ENCODE results near the gene PDZD2.

PDZD2 gene

DNA sequence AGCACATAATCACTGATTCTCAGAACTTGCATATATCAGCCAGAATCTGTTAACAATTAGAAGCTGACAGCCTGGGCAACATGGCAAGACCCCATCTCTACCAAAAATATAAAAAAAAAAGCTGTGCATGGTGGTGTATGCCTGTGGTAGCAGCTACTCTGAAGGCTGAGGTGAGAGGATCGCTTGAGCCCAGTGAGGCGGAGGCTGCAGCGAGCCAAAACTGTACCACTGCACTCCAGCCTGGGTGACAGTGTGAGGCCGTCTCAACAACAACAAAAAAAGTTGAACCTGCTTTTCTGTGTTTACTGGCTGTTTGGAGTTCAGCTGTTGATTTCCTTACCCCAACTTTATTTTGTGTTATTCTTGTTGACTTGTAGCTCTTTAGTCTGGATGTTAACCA lies 468.4 kb downstream of the PDZD2 start:
- no peak for TF ChIP-seq POLR2AphosphoS5 (IDR thresholded peaks at IDR 0.05; ENCODE audit: low read depth)
- TF ChIP-seq, protein P1, sequence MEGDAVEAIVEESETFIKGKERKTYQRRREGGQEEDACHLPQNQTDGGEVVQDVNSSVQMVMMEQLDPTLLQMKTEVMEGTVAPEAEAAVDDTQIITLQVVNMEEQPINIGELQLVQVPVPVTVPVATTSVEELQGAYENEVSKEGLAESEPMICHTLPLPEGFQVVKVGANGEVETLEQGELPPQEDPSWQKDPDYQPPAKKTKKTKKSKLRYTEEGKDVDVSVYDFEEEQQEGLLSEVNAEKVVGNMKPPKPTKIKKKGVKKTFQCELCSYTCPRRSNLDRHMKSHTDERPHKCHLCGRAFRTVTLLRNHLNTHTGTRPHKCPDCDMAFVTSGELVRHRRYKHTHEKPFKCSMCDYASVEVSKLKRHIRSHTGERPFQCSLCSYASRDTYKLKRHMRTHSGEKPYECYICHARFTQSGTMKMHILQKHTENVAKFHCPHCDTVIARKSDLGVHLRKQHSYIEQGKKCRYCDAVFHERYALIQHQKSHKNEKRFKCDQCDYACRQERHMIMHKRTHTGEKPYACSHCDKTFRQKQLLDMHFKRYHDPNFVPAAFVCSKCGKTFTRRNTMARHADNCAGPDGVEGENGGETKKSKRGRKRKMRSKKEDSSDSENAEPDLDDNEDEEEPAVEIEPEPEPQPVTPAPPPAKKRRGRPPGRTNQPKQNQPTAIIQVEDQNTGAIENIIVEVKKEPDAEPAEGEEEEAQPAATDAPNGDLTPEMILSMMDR (IDR thresholded peaks at IDR 0.05; ENCODE audit: insufficient read depth, low read length) = no peak
- TF ChIP-seq SPI1 (IDR thresholded peaks at IDR 0.05; ENCODE audit: borderline replicate concordance, low read depth) = no peak
- no peak for TF ChIP-seq GABPA (IDR thresholded peaks at IDR 0.05; ENCODE audit: low read depth)
- TF ChIP-seq, protein P2, sequence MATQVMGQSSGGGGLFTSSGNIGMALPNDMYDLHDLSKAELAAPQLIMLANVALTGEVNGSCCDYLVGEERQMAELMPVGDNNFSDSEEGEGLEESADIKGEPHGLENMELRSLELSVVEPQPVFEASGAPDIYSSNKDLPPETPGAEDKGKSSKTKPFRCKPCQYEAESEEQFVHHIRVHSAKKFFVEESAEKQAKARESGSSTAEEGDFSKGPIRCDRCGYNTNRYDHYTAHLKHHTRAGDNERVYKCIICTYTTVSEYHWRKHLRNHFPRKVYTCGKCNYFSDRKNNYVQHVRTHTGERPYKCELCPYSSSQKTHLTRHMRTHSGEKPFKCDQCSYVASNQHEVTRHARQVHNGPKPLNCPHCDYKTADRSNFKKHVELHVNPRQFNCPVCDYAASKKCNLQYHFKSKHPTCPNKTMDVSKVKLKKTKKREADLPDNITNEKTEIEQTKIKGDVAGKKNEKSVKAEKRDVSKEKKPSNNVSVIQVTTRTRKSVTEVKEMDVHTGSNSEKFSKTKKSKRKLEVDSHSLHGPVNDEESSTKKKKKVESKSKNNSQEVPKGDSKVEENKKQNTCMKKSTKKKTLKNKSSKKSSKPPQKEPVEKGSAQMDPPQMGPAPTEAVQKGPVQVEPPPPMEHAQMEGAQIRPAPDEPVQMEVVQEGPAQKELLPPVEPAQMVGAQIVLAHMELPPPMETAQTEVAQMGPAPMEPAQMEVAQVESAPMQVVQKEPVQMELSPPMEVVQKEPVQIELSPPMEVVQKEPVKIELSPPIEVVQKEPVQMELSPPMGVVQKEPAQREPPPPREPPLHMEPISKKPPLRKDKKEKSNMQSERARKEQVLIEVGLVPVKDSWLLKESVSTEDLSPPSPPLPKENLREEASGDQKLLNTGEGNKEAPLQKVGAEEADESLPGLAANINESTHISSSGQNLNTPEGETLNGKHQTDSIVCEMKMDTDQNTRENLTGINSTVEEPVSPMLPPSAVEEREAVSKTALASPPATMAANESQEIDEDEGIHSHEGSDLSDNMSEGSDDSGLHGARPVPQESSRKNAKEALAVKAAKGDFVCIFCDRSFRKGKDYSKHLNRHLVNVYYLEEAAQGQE (IDR thresholded peaks at IDR 0.05; ENCODE audit: insufficient replicate concordance, low read depth) = no peak
- Histone ChIP-seq H3K4me3 (replicated peaks; ENCODE audit: insufficient read depth, low read length) (no peak overlapping the region), H3K27ac (replicated peaks) (no peak overlapping the region), H3K27me3 (ENCODE audit: insufficient read depth, poor library complexity, severe bottlenecking) (no peaks in the 10 kb centered on the region)
- no peak for DNase-seq (ENCODE audit: low read depth in 1 of 2, low spot score in 1 of 2)

DNA sequence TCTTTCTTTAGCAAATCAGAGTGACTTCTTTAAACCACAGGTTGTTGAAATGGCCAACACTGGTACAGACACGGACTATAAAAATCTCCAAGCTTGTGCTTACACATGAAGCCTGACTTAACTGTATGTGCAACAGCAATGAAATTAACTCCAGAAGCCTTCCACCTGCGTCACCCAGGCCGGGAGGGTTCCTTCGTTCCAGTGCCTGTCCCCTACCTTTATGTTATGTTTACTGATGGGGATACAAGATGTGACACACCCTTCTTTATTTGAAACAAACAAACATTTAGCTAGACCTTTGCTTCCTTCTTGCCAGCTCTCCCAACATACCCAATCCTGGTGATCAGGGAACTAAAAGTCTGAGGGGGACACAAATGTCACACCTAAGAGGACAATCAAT lies 469.2 kb downstream of the PDZD2 start:
- TF ChIP-seq, protein P1 (IDR thresholded peaks at IDR 0.05; ENCODE audit: insufficient read depth, low read length) = no peak
- TF ChIP-seq GABPA (IDR thresholded peaks at IDR 0.05; ENCODE audit: low read depth) = no peak
- no peak for TF ChIP-seq POLR2AphosphoS5 (IDR thresholded peaks at IDR 0.05; ENCODE audit: low read depth)
- TF ChIP-seq, protein P2 (IDR thresholded peaks at IDR 0.05; ENCODE audit: insufficient replicate concordance, low read depth) = no peak
- no peak for TF ChIP-seq SPI1 (IDR thresholded peaks at IDR 0.05; ENCODE audit: borderline replicate concordance, low read depth)
- no peak for DNase-seq (ENCODE audit: low read depth in 1 of 2, low spot score in 1 of 2)
- Histone ChIP-seq H3K27ac (replicated peaks) (no peak overlapping the region), H3K27me3 (ENCODE audit: insufficient read depth, poor library complexity, severe bottlenecking) (no peaks in the 10 kb centered on the region), H3K4me3 (replicated peaks; ENCODE audit: insufficient read depth, low read length) (no peak overlapping the region)

DNA sequence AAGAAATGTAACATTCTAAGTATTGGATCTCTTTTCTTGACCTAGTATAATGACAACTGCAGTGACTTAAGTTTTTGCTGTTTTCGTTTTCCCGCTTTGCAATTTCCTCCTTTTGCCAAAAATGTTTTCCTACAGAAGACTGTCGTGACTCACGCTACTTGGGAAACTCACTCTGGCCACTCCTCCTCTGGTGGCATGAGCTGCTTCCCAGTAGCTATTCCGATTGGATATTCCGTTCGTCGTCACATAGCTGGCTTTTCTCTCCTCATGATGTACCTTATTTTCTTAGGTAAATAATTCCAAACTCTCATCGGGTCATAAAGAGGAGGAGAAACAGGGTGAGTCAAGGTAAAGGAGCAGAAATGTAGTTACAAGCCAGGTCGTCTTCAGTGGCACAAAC lies 470.3 kb downstream of the PDZD2 start:
- no peak for DNase-seq (ENCODE audit: low read depth in 1 of 2, low spot score in 1 of 2)
- Histone ChIP-seq H3K27ac (replicated peaks) (no peak overlapping the region), H3K27me3 (ENCODE audit: insufficient read depth, poor library complexity, severe bottlenecking) (no peaks in the 10 kb centered on the region), H3K4me3 (replicated peaks; ENCODE audit: insufficient read depth, low read length) (no peak overlapping the region)
- no peak for TF ChIP-seq GABPA (IDR thresholded peaks at IDR 0.05; ENCODE audit: low read depth)
- no peak for TF ChIP-seq SPI1 (IDR thresholded peaks at IDR 0.05; ENCODE audit: borderline replicate concordance, low read depth)

DNA sequence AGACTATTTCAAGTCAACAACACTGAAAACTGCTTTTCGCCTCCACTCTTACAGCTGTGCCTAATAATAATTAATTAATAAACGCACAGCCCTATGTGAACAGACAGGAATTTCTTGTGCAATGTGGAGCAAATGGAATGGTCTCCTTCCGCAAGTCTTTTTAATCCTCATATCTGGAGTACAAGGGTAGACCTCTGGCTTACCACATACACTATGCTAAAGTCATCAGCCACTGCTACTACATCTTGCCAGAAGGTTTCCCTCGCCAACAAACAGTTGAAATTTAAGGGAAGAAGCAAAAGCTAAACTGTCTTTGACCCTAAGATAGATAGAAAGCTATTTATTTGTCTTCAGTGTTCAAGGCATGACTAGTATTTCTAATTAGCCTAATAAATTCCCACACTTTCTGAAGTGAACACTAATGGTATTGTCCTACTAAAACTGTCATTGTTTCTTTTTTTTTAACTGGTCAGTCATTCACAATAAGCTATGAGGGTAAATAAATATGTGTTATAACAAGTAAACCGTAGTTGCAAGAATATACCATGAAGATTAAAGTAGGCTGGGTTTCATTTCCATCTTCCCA lies 471.3 kb downstream of the PDZD2 start:
- DNase-seq (ENCODE audit: low read depth in 1 of 2, low spot score in 1 of 2) = no peak
- H3K4me3 ChIP-seq (replicated peaks; ENCODE audit: insufficient read depth, low read length) = no peak overlapping the region
- TF ChIP-seq SPI1 (IDR thresholded peaks at IDR 0.05; ENCODE audit: borderline replicate concordance, low read depth) (no peak), POLR2AphosphoS5 (IDR thresholded peaks at IDR 0.05; ENCODE audit: low read depth) (no peak), GABPA (IDR thresholded peaks at IDR 0.05; ENCODE audit: low read depth) (no peak)
- TF ChIP-seq, protein P2 (IDR thresholded peaks at IDR 0.05; ENCODE audit: insufficient replicate concordance, low read depth) = no peak
- TF ChIP-seq, protein P1 (IDR thresholded peaks at IDR 0.05; ENCODE audit: insufficient read depth, low read length) = no peak
- H3K27ac ChIP-seq (replicated peaks) = no peak overlapping the region
- no peaks in the 10 kb centered on the region for H3K27me3 ChIP-seq (ENCODE audit: insufficient read depth, poor library complexity, severe bottlenecking)

Data from HL-60 (cell line).